GM12865 (cell line): ENCODE data around the gene MIB1.
A peak's percentile ranks its signal among the peaks of the same experiment; 100 is the strongest.

Source experiments
- DNase-seq: peaks from one replicate; pipeline ENCODE4 v3.0.0; 2010; ENCODE audit warnings: low read depth
- H3K4me3 ChIP-seq: 2 replicates; pipeline ENCODE4 v1.5.1; 2011; ENCODE audit warnings: mild to moderate bottlenecking, low read depth, low read length, control low read depth
- CTCF ChIP-seq: IDR thresholded peaks from 2 replicates; pipeline ENCODE4 v1.5.1; 2011; ENCODE audit warnings: low read length, control low read depth, low read depth, inconsistent platforms; ENCODE audit not compliant: insufficient read depth; ENCODE audit errors: missing control alignments

MIB1 gene

GRCh38 chr18:21809725-21810124 is 69.1 kb downstream of the MIB1 start:
- DNase-seq = no peak
- no peak for TF ChIP-seq CTCF
- H3K4me3 ChIP-seq = no peak overlapping the region

DNA sequence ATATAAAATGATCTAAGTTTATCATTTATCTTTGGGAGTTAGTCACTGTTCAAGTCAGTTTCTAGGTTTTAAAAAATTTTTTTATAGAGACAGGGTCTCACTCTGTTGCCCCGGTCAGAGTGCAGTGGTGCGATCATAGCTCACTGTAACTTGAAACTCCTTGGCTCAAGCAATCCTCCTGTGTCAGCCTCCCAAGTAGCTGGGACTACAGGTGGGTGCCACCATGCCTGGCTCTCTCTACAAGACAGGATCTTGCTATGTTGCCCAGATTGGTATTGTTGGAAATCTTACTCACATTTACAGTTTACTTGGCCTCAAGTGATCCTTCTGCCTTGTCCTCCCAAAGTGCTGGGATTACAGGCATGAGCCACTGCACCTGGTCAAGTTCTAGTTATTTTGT is 74.5 kb downstream of the MIB1 start:
- TF ChIP-seq CTCF = no peak
- DNase-seq = no peak

GRCh38 chr18:21820033-21820810 is 79.6 kb downstream of the MIB1 start:
- H3K4me3 ChIP-seq = no peak overlapping the region
- peak; percentile 21 for TF ChIP-seq CTCF
- peak; percentile 13 for DNase-seq

More for the DNA sequence above, 74.5 kb downstream of the MIB1 start:
- H3K4me3 ChIP-seq = no peak overlapping the region

- no peak for TF ChIP-seq CTCF
- DNase-seq = no peak
- H3K4me3 ChIP-seq = no peak overlapping the region
These were observed 80.2 kb downstream of the MIB1 start for GRCh38 chr18:21820811-21821143.

DNA sequence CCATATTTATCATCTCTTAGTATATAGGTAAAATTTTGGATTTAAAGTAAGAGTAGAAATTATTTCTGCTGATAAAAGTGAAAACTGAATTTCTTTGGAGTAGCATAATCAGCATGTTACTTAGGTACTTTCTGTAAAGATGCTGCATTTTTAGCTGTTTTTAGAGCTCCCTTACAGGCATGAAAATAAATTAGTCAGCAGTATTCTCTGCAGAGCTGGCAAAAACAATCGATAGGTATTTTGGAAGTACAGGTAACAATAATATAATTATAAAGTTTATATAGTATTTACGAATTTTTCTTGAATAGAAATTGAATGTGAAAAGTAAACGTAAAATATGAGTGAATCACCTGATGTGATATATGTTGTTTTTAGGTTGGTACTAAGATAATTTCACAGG is 83.3 kb downstream of the MIB1 start:
- no peak for TF ChIP-seq CTCF
- H3K4me3 ChIP-seq = no peak overlapping the region

GRCh38 chr18:21826196-21826595 is 85.6 kb downstream of the MIB1 start:
- TF ChIP-seq CTCF = no peak
- peak; percentile 1 for DNase-seq
- H3K4me3 ChIP-seq = no peak overlapping the region

More for the DNA sequence above, 83.3 kb downstream of the MIB1 start:
- DNase-seq = no peak
